Liver (tissue), 2 donors: Measurements from ENCODE around the gene ARHGAP8.

Experiments used
- CTCF ChIP-seq: fragments of 150-350 bp; IDR thresholded peaks from 2 replicates; pipeline ENCODE4 v1.5.1; 2017; ENCODE audit warnings: improper control_type of control experiment, low read depth, low read length; ENCODE audit not compliant: missing input control
- REST ChIP-seq: IDR thresholded peaks from 2 replicates; pipeline ENCODE4 v1.6.1; 2016; ENCODE audit warnings: antibody characterized with exemption, mild to moderate bottlenecking
- donor health status: healthy.

DNA sequence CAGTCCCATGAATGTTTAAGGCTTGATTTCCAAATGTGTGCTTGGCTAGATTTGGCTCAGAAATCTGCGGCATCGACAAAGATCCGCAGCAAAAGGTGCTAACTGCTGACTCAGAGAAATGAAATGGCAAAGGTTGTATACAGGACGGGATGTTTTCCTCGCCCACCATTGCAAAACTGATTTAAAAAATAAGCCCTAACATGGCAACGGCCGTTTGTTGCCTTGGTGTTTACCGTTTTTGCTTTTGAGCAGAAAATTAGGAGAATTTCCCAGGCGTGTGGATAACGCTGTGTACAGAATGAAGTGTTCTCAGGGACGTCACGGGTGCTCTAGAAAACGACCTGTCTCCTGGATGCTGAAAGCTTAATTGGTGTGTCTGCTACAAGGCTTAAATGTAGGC lies 70.2 kb downstream of the ARHGAP8 start:
- TF ChIP-seq CTCF = no peak
- no peak for TF ChIP-seq REST
